Measurements from ENCODE around the gene SP140L.
A peak's percentile ranks its signal among the peaks of the same experiment; 100 is the strongest.

SP140L gene

GRCh38 chr2:230443541-230443940 lies 116.5 kb downstream of the SP140L start:
- Histone ChIP-seq H4K20me1 (ENCODE audit: insufficient read depth, low read length) (0 out of 2 replicates have a peak, but pooled peaks cover 6% of the 10 kb centered on the region), H3K4me1 (ENCODE audit: low read length) (peaks cover 39% of the 10 kb centered on the region), H2AFZ (ENCODE audit: low read depth, low read length) (no peak overlapping the region), H3K9ac (ENCODE audit: low read length) (no peak overlapping the region), H3K4me3 (ENCODE audit: low read length) (no peak overlapping the region), H3K9me3 (ENCODE audit: insufficient read depth, low read length) (no peaks in the 10 kb centered on the region), H3K4me2 (ENCODE audit: low read length) (no peak overlapping the region), H3K27ac (ENCODE audit: low read length) (no peak overlapping the region), H3K27me3 (ENCODE audit: low read depth, low read length) (no peaks in the 10 kb centered on the region), H3K79me2 (ENCODE audit: low read length) (peaks cover 24% of the 10 kb centered on the region), H3K36me3 (replicated peaks; ENCODE audit: low read depth, low read length) (peaks cover 47% of the 10 kb centered on the region)
- TF ChIP-seq EZH2phosphoT487 (IDR thresholded peaks at IDR 0.05; ENCODE audit: low read depth), result no peak
- TF ChIP-seq, protein P1, sequence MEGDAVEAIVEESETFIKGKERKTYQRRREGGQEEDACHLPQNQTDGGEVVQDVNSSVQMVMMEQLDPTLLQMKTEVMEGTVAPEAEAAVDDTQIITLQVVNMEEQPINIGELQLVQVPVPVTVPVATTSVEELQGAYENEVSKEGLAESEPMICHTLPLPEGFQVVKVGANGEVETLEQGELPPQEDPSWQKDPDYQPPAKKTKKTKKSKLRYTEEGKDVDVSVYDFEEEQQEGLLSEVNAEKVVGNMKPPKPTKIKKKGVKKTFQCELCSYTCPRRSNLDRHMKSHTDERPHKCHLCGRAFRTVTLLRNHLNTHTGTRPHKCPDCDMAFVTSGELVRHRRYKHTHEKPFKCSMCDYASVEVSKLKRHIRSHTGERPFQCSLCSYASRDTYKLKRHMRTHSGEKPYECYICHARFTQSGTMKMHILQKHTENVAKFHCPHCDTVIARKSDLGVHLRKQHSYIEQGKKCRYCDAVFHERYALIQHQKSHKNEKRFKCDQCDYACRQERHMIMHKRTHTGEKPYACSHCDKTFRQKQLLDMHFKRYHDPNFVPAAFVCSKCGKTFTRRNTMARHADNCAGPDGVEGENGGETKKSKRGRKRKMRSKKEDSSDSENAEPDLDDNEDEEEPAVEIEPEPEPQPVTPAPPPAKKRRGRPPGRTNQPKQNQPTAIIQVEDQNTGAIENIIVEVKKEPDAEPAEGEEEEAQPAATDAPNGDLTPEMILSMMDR (IDR thresholded peaks at IDR 0.05; ENCODE audit: low read depth, low read length), result no peak

DNA sequence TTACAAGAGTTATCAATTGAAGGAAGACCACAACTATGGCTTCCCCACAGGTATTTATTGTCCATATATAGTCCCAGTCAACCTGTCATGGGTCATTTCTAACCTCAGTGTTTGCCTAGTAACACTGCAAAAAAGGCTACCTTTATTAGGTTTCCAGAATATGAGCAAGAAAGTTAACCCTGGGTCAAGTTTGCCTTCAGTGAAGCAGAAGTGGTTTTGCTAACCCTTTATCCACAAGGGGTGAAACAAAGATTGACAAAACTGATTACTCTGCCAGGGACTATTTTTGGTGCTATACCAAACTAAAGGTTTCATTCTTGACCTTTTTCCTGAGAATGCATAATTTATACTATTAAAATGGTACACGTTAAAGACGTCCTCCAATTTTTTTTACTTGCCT lies 117.8 kb downstream of the SP140L start:
- no peak overlapping the region for H3K9ac ChIP-seq (ENCODE audit: low read length)
- H3K4me2 ChIP-seq (ENCODE audit: low read length), result no peak overlapping the region
- TF ChIP-seq EZH2phosphoT487 (IDR thresholded peaks at IDR 0.05; ENCODE audit: low read depth), result no peak
- TF ChIP-seq, protein P1 (IDR thresholded peaks at IDR 0.05; ENCODE audit: low read depth, low read length), result no peak
- no peaks in the 10 kb centered on the region for H3K27me3 ChIP-seq (ENCODE audit: low read depth, low read length)
- no peaks in the 10 kb centered on the region for H3K9me3 ChIP-seq (ENCODE audit: insufficient read depth, low read length)
- peaks cover 44% of the 10 kb centered on the region for H3K4me1 ChIP-seq (ENCODE audit: low read length)
- H3K4me3 ChIP-seq (ENCODE audit: low read length), result no peak overlapping the region
- H3K27ac ChIP-seq (ENCODE audit: low read length), result no peak overlapping the region
- peaks cover 58% of the 10 kb centered on the region for H3K36me3 ChIP-seq (replicated peaks; ENCODE audit: low read depth, low read length)
- H4K20me1 ChIP-seq (ENCODE audit: insufficient read depth, low read length), result 0 out of 2 replicates have a peak, but pooled peaks cover 6% of the 10 kb centered on the region
- H3K79me2 ChIP-seq (ENCODE audit: low read length), result peaks cover 27% of the 10 kb centered on the region
- H2AFZ ChIP-seq (ENCODE audit: low read depth, low read length), result no peak overlapping the region

- H3K4me1 ChIP-seq (ENCODE audit: low read length), result peaks cover 47% of the 10 kb centered on the region
- H2AFZ ChIP-seq (ENCODE audit: low read depth, low read length), result no peak overlapping the region
- H3K4me2 ChIP-seq (ENCODE audit: low read length), result peak overlapping the region; percentile 76
- H3K9ac ChIP-seq (ENCODE audit: low read length), result peak overlapping the region; percentile 55; the same call in 1 of the 2 replicates
- peaks cover 14% of the 10 kb centered on the region for H3K79me2 ChIP-seq (ENCODE audit: low read length)
- peaks cover 70% of the 10 kb centered on the region for H3K36me3 ChIP-seq (replicated peaks; ENCODE audit: low read depth, low read length)
- TF ChIP-seq EZH2phosphoT487 (IDR thresholded peaks at IDR 0.05; ENCODE audit: low read depth), result no peak
- TF ChIP-seq, protein P1 (IDR thresholded peaks at IDR 0.05; ENCODE audit: low read depth, low read length), result no peak
- no peaks in the 10 kb centered on the region for H4K20me1 ChIP-seq (ENCODE audit: insufficient read depth, low read length)
- peak overlapping the region; percentile 61; the same call in 1 of the 2 replicates for H3K4me3 ChIP-seq (ENCODE audit: low read length)
- H3K27ac ChIP-seq (ENCODE audit: low read length), result peak overlapping the region; percentile 95
- no peaks in the 10 kb centered on the region for H3K9me3 ChIP-seq (ENCODE audit: insufficient read depth, low read length)
- H3K27me3 ChIP-seq (ENCODE audit: low read depth, low read length), result no peaks in the 10 kb centered on the region
Measured at GRCh38 chr2:230447036-230447435, 120.0 kb downstream of the SP140L start.

DNA sequence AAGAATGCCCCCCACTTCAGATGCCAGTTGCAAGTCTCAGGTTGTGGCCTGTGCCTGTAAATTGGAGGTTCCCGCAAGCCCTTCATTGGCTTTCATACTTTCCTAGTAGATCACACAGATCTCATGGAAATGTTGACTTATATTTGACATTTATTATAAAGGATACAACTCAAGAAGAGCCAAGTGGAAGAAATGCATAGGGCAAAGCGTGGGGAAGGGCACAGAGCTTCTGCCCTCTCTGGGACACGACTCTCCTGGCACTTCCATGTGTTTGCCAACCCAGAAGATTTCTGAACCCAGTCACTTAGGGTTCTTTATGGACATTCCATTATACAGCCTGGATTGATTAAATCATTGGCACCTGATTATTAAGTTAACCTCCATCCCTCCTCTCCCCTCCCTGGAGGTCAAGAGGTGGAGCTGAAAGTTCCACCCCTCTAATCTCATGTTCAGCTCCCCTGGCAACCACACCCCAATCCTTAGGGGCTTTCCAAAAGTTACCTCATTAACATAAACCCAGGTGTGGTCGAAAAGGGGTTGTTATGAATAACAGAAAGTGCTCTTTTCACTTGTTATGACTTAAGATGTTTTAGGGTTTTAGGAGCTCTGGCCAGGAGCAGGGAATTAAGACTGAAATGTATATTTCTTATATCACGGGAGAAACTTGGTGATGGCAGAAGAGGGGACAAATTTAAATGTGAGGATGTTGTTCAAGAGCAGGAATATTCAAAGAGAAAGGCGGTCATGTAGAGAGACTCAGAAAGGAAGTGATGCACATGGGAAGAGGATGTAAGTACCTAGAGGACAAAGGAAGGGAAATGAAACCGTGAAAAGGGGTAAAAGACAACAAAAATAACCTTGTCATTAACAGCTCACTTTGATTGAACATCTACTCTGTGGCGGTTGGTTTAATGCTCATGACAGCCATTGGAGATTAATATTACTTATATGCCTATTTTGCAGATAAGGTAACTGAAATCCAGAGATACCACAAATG lies 120.8 kb downstream of the SP140L start:
- Histone ChIP-seq H2AFZ (ENCODE audit: low read depth, low read length) (no peak overlapping the region), H3K9me3 (ENCODE audit: insufficient read depth, low read length) (0 out of 2 replicates have a peak, but pooled peaks cover under 1% of the 10 kb centered on the region), H3K4me3 (ENCODE audit: low read length) (peak overlapping the region; percentile 61), H3K27me3 (ENCODE audit: low read depth, low read length) (no peaks in the 10 kb centered on the region), H3K4me1 (ENCODE audit: low read length) (peaks cover 47% of the 10 kb centered on the region), H4K20me1 (ENCODE audit: insufficient read depth, low read length) (no peaks in the 10 kb centered on the region), H3K4me2 (ENCODE audit: low read length) (peak overlapping the region; percentile 76), H3K9ac (ENCODE audit: low read length) (peak overlapping the region; percentile 61), H3K36me3 (replicated peaks; ENCODE audit: low read depth, low read length) (peaks cover 73% of the 10 kb centered on the region), H3K79me2 (ENCODE audit: low read length) (peaks cover 14% of the 10 kb centered on the region), H3K27ac (ENCODE audit: low read length) (peak overlapping the region; percentile 95)
- TF ChIP-seq EZH2phosphoT487 (IDR thresholded peaks at IDR 0.05; ENCODE audit: low read depth), result no peak
- TF ChIP-seq, protein P1 (IDR thresholded peaks at IDR 0.05; ENCODE audit: low read depth, low read length), result no peak

All from OCI-LY3 (cell line).